ENCODE measurements around the gene SETD3. TPM values are rescaled to one million over a fixed set of nuclear protein-coding genes. Genes with fewer than 3 reads are reported as not detected.

SETD3 gene
- polyA plus RNA-seq, 1 donor from 2014 or later, result 49.6 TPM

- TF ChIP-seq SMC3 (conservative IDR thresholded peaks at IDR 0.05; ENCODE audit: poor library complexity), result no peak
- no peak for TF ChIP-seq RAD21 (conservative IDR thresholded peaks at IDR 0.05)
- TF ChIP-seq, protein P1, sequence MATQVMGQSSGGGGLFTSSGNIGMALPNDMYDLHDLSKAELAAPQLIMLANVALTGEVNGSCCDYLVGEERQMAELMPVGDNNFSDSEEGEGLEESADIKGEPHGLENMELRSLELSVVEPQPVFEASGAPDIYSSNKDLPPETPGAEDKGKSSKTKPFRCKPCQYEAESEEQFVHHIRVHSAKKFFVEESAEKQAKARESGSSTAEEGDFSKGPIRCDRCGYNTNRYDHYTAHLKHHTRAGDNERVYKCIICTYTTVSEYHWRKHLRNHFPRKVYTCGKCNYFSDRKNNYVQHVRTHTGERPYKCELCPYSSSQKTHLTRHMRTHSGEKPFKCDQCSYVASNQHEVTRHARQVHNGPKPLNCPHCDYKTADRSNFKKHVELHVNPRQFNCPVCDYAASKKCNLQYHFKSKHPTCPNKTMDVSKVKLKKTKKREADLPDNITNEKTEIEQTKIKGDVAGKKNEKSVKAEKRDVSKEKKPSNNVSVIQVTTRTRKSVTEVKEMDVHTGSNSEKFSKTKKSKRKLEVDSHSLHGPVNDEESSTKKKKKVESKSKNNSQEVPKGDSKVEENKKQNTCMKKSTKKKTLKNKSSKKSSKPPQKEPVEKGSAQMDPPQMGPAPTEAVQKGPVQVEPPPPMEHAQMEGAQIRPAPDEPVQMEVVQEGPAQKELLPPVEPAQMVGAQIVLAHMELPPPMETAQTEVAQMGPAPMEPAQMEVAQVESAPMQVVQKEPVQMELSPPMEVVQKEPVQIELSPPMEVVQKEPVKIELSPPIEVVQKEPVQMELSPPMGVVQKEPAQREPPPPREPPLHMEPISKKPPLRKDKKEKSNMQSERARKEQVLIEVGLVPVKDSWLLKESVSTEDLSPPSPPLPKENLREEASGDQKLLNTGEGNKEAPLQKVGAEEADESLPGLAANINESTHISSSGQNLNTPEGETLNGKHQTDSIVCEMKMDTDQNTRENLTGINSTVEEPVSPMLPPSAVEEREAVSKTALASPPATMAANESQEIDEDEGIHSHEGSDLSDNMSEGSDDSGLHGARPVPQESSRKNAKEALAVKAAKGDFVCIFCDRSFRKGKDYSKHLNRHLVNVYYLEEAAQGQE (IDR thresholded peaks at IDR 0.05; ENCODE audit: borderline replicate concordance), result no peak
- Histone ChIP-seq H3K4me3 (ENCODE audit: low read length) (no peak overlapping the region), H3K9ac (ENCODE audit: low read length) (no peak overlapping the region), H3K27ac (ENCODE audit: low read length) (no peak overlapping the region), H2AFZ (ENCODE audit: low read depth, low read length) (no peak overlapping the region), H3K4me2 (ENCODE audit: low read length) (no peak overlapping the region), H3K9me2 (ENCODE audit: insufficient read depth, low read length) (no peaks in the 10 kb centered on the region), H3F3A (ENCODE audit: insufficient read depth, low read length, poor library complexity, severe bottlenecking) (no peaks in the 10 kb centered on the region), H3K79me2 (replicated peaks; ENCODE audit: insufficient read depth, low read length) (no peaks in the 10 kb centered on the region), H3K9me3 (ENCODE audit: low read length) (no peaks in the 10 kb centered on the region), H3K36me3 (ENCODE audit: insufficient read depth, low read length) (no peaks in the 10 kb centered on the region), H3K27me3 (ENCODE audit: insufficient read depth, low read depth, low read length) (no peaks in the 10 kb centered on the region), H4K20me1 (ENCODE audit: insufficient read depth) (no peaks in the 10 kb centered on the region)
These were observed 71.7 kb downstream of the SETD3 start for GRCh38 chr14:99408971-99409289.

DNA sequence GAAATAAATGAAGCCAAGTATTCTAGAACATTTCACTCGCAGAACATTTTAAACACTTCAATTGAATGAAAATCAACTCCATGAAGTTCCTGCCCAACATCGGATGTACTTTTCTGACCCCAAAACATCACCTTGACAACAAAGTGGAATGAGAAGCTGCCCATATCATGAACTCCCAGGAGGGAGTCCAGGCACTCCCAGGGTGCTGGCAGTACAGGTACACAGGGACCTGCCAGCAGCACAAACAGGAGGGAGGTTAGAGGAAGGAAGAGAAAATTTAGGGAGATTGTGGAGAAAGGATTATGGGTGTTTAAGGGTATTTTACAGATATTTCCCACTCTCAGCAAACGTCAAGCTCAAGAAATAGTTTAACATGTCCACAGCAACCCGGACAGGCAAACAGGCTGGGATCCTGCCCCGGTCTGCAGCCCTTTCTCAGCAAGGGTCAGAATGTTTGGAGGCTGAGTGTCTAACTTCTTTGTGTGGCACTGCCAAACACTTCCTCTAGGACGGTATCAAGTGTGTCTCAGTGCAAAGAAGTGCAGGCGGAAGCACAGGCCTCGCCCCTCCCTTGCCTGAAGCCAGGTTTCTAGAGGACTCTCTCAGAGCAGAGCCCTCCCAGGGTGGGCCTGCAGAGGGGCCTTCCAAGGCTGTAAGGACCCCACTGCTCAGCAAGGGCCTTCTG is 72.2 kb downstream of the SETD3 start:
- Histone ChIP-seq H3K4me2 (ENCODE audit: low read length) (no peak overlapping the region), H3K4me3 (ENCODE audit: low read length) (no peak overlapping the region), H3K79me2 (replicated peaks; ENCODE audit: insufficient read depth, low read length) (no peaks in the 10 kb centered on the region), H3K27ac (ENCODE audit: low read length) (no peak overlapping the region), H3K9me2 (ENCODE audit: insufficient read depth, low read length) (no peaks in the 10 kb centered on the region), H3K36me3 (ENCODE audit: insufficient read depth, low read length) (no peaks in the 10 kb centered on the region), H3K9me3 (ENCODE audit: low read length) (no peaks in the 10 kb centered on the region), H2AFZ (ENCODE audit: low read depth, low read length) (no peak overlapping the region), H3F3A (ENCODE audit: insufficient read depth, low read length, poor library complexity, severe bottlenecking) (no peaks in the 10 kb centered on the region), H3K27me3 (ENCODE audit: insufficient read depth, low read depth, low read length) (no peaks in the 10 kb centered on the region), H3K9ac (ENCODE audit: low read length) (no peak overlapping the region), H4K20me1 (ENCODE audit: insufficient read depth) (no peaks in the 10 kb centered on the region)
- TF ChIP-seq RAD21 (conservative IDR thresholded peaks at IDR 0.05) (no peak), EZH2 (IDR thresholded peaks at IDR 0.05; ENCODE audit: borderline replicate concordance, insufficient read depth, low read length, poor library complexity, severe bottlenecking) (no peak), TAF1 (IDR thresholded peaks at IDR 0.05; ENCODE audit: low read depth) (no peak), MXI1 (conservative IDR thresholded peaks at IDR 0.05; ENCODE audit: poor library complexity, severe bottlenecking) (no peak), POLR2AphosphoS5 (IDR thresholded peaks at IDR 0.05) (no peak), SMC3 (conservative IDR thresholded peaks at IDR 0.05; ENCODE audit: poor library complexity) (no peak), EP300 (conservative IDR thresholded peaks at IDR 0.05; ENCODE audit: poor library complexity, severe bottlenecking) (no peak)
- TF ChIP-seq, protein P1 (IDR thresholded peaks at IDR 0.05; ENCODE audit: borderline replicate concordance), result no peak
- TF ChIP-seq, protein P2, sequence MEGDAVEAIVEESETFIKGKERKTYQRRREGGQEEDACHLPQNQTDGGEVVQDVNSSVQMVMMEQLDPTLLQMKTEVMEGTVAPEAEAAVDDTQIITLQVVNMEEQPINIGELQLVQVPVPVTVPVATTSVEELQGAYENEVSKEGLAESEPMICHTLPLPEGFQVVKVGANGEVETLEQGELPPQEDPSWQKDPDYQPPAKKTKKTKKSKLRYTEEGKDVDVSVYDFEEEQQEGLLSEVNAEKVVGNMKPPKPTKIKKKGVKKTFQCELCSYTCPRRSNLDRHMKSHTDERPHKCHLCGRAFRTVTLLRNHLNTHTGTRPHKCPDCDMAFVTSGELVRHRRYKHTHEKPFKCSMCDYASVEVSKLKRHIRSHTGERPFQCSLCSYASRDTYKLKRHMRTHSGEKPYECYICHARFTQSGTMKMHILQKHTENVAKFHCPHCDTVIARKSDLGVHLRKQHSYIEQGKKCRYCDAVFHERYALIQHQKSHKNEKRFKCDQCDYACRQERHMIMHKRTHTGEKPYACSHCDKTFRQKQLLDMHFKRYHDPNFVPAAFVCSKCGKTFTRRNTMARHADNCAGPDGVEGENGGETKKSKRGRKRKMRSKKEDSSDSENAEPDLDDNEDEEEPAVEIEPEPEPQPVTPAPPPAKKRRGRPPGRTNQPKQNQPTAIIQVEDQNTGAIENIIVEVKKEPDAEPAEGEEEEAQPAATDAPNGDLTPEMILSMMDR (IDR thresholded peaks at IDR 0.05; ENCODE audit: poor library complexity, severe bottlenecking), result no peak
